GM19025 (cell line): ENCODE measurements around the gene FAM76A.
A peak's percentile ranks its signal among the peaks of the same experiment; 100 is the strongest.
"Not testable (repeated sequence)": the region's sequence is repeated elsewhere in the genome, so short reads cannot be mapped to it uniquely, and the experiment has no call there.

Source experiments
- ATAC-seq: cut with Tn5 transposase; IDR thresholded peaks from one replicate; pipeline ENCODE4 v1.9.1; 2021; ENCODE audit warnings: mild to moderate bottlenecking, low read depth, moderate library complexity; ENCODE audit not compliant: unreplicated experiment

Gene FAM76A

GRCh38 chr1:27725374-27726172 lies at the start of gene FAM76A:
TSS of gene FAM76A (plus strand) at chr1:27725961. CDS start at chr1:27726081, 120 bp downstream.
- ATAC-seq = peak; percentile 90

GRCh38 chr1:27676410-27676809 lies 49.4 kb upstream of the FAM76A start:
- ATAC-seq = no peak

DNA sequence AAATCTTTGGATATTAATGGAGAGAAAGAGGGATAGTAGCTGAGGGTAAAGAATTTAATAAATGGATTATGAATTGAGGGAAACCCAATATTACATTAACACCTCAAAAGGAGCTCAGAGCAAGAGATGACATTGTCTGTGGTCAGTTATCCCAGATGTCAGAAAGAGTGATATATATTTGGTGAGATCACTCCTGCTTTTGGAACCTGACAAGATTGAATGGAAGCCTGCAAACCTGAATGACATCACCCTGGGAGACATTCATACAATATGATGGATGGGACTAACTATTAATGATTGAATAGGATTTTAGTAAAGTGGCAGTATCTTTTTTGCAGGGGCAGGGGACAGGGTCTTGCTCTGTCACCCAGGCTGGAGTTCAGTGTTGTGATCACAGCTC lies 47.0 kb upstream of the FAM76A start:
- no peak for ATAC-seq

GRCh38 chr1:27680225-27680791 lies 45.5 kb upstream of the FAM76A start:
- ATAC-seq = not testable (repeated sequence)

GRCh38 chr1:27681580-27681979 lies 44.2 kb upstream of the FAM76A start:
- not testable (repeated sequence) for ATAC-seq

DNA sequence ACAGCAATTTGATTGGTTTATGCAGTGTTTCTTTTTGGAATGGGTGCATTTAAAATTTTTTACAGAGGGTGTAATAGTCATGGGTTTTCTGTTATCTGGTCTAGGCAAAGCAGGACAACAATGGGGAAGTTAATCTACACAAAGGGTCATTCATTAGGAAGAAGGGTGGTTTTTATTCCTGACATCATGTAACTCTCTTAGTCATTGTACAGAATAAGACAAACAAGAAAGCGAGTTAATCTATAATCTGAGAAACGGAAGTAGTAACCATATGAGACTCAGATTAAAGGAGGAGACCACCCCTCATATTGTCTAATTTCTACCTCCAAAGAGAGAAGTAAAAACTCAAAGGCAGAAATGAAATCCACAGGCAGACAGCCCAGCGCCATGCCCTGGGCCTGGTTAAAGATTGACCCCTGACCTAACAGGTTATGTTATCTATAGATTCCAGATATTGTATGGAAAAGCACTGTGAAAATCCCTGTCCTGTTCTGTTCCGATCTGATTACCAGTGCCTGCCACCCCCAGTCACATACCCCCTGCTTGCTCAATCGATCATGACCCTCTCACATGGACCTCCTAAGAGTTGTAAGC lies 43.3 kb upstream of the FAM76A start:
- ATAC-seq = no peak

DNA sequence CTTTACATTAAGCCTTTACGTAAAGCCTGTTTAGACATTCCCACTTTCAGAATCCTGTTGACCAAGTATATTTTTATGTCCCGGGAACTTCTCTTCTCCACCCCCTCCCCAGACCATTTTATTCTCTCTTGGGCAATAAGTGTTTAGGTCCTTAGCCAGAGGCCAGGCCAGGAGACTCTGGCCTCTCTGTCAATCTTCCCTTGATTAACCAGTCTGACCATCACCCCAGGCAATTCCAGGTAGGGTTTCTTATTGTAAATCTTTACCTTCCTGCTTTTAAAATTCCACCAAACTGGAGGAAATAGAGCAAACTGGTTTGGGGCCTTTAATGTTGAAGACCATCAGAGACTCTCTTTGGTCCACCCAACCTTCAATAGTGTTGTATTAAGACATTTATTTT lies 41.6 kb upstream of the FAM76A start:
- no peak for ATAC-seq

- ATAC-seq = no peak
Measured at GRCh38 chr1:27686223-27686990, 39.4 kb upstream of the FAM76A start.

GRCh38 chr1:27687906-27688305 lies 37.9 kb upstream of the FAM76A start:
- no peak for ATAC-seq

DNA sequence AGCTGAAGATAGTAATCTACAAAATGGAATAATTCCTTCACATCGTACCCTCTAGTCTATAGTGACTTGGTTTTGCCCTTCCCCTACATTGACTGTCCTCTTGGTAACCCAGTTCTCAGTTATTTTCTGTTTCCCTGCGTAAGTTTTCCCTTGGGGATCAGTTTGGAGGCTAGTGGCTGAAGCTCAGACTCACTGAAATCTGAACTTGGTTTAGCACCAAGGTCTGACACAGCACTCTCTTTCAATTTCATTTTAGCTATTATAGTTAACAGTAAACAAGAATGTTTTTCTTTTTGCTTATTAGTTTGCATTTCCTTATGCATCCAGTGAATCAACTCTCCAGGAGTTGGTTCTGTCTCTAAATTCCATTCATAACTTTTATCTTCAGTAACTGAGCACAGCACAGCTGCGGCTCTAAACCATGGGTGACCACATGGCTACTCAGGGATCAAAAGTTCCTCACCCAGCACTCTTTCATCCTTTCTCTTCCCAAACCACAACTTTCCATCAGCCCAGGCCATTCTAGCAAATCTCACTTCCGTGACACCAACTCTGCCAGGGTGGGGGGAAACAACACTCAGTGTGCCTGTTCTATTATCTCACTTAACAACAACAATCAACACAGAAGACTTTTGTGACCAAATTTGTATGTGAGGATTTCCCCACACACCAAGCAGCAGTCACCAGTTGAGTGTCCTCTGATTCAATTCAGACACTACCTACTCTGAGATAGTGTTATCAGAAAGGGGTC lies 36.2 kb upstream of the FAM76A start:
- ATAC-seq = peak; percentile 80

- ATAC-seq = no peak
Measured at GRCh38 chr1:27690183-27690582, 35.6 kb upstream of the FAM76A start.

GRCh38 chr1:27696835-27697234 lies 28.9 kb upstream of the FAM76A start:
- not testable (repeated sequence) for ATAC-seq

DNA sequence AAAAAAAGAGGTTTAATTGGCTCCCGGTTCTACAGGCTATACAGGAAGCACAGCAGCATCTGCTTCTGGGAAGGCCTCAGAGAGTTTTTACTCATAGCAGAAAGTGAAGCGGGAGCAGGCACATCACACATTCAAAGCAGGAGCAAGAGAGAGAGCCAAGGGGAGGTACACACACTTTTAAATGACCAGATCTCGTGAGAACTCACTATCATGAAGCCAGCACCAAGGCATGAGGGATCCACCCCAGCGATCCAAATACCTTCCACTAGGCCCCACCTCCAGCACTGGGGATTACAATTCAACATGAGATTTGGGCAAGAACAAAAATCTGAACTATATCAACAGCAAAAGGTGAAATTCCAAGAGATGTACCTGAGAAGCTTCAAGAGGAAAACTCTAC lies 20.8 kb upstream of the FAM76A start:
- ATAC-seq = no peak

GRCh38 chr1:27705545-27705944 lies 20.2 kb upstream of the FAM76A start:
- no peak for ATAC-seq

GRCh38 chr1:27710574-27710973 lies 15.2 kb upstream of the FAM76A start:
- no peak for ATAC-seq

GRCh38 chr1:27713139-27713725 lies 12.5 kb upstream of the FAM76A start:
- ATAC-seq = no peak

- ATAC-seq = no peak
Measured at GRCh38 chr1:27713869-27714513, 11.8 kb upstream of the FAM76A start.

GRCh38 chr1:27716262-27716895 lies 9.4 kb upstream of the FAM76A start:
- ATAC-seq = no peak
